Neural crest cell (in vitro differentiated cells): Measurements from ENCODE around the gene TMEM208. TPM values are rescaled to one million over a fixed set of nuclear protein-coding genes. Genes with fewer than 3 reads are reported as not detected.

Experiments
- DNase-seq: peaks from one replicate; pipeline ENCODE4 v3.0.0; 2021; ENCODE audit warnings: low read depth, mixed read lengths, low spot score
- H3K27ac Mint-ChIP-seq: one replicate; pipeline ENCODE4 v1.8.0; 2021; ENCODE audit warnings: mild to moderate bottlenecking, mixed read lengths; ENCODE audit not compliant: unreplicated experiment
- H3K27me3 Mint-ChIP-seq: 2 replicates; pipeline ENCODE4 v1.8.0; 2021; ENCODE audit warnings: low read depth, mild to moderate bottlenecking, mixed read lengths
- H3K36me3 Mint-ChIP-seq: 2 replicates; pipeline ENCODE4 v1.8.0; 2021; ENCODE audit warnings: low read depth, mild to moderate bottlenecking, mixed read lengths
- H3K4me1 Mint-ChIP-seq: 2 replicates; pipeline ENCODE4 v1.8.0; 2021; ENCODE audit warnings: mixed read lengths
- H3K4me3 Mint-ChIP-seq: one replicate; pipeline ENCODE4 v1.8.0; 2021; ENCODE audit warnings: mild to moderate bottlenecking, mixed read lengths
- H3K9me3 Mint-ChIP-seq: 2 replicates; pipeline ENCODE4 v1.8.0; 2021; ENCODE audit warnings: mixed read lengths
- CTCF ChIP-seq: fragments of 200-600 bp; sonication (generic); conservative IDR thresholded peaks from 2 replicates; pipeline ENCODE4 v1.5.0; 2021; ENCODE audit warnings: antibody characterized with exemption, mild to moderate bottlenecking
- total RNA-seq: library from RNA; stranded (reverse); gene quantifications from 2 replicates; pipeline ENCODE4 v1.2.1, GENCODE V29; 2021

The TMEM208 gene
- total RNA-seq, 1 donor from 2014 or later = 35.7 TPM

GRCh38 chr16:67257486-67258160 lies 30.7 kb downstream of the TMEM208 start:
- DNase-seq = no peak
- Mint-ChIP-seq H3K4me3 (no peak overlapping the region), H3K9me3 (no peaks in the 10 kb centered on the region), H3K27ac (no peak overlapping the region), H3K36me3 (no peaks in the 10 kb centered on the region), H3K27me3 (peaks cover 8% of the 10 kb centered on the region), H3K4me1 (no peaks in the 10 kb centered on the region)
- no peak for TF ChIP-seq CTCF

DNA sequence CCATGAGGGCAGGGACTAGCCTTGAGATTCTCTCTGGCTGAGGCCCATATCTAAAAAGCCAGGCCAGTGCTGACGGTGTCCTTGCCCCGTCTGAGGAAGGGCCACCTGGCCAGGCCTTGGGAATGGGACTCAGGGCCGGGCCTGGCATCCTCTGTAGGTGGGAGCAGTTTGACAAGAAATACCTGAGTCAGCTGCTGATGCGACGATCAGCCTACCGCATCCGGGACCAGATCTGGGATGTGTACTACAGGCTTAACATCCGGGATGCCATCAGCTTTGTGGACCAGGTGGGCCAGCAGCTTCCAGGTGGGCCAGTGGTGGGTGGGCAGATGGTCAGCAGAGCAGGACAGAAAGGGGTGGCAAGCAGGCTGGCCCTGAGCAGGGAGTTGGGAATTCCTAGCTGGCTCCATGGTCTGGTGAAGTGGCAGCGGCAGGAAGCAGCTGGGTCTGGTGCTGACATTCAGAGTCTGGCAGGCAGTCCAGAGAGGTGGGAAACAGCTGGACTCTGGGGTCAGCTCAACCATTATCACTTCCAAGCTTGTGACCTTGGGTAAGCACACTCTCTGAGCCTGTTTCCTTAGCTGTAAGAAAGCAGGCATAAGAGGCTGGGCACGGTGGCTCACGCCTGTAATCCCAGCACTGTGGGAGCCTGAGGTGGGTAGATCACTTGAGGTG lies 31.4 kb downstream of the TMEM208 start:
- Mint-ChIP-seq H3K27me3 (peaks cover 14% of the 10 kb centered on the region), H3K27ac (no peak overlapping the region), H3K4me1 (no peaks in the 10 kb centered on the region), H3K36me3 (no peaks in the 10 kb centered on the region), H3K4me3 (no peak overlapping the region), H3K9me3 (no peaks in the 10 kb centered on the region)
- no peak for DNase-seq
- no peak for TF ChIP-seq CTCF

DNA sequence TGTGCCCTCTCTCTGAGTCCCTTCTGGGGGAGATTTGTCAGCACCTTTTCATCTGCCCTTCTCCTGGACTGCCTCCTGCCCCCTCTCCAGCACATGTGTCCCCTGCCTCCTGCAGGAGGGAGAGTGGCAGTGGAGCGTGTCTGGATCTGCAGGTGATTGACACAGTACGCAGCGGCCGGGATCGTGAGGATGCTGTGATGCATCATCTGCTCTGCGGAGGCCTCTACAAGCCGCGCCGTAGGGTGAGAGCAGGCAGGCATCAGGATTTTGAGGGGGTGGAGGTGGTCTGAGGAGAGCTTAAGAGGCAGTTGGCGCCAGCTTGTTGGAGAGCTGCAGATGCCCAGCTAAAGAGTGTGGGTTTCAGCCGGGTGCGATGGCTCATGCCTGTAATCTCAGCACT lies 32.8 kb downstream of the TMEM208 start:
- H3K36me3 Mint-ChIP-seq = no peaks in the 10 kb centered on the region
- no peaks in the 10 kb centered on the region for H3K9me3 Mint-ChIP-seq
- no peak for DNase-seq
- H3K4me1 Mint-ChIP-seq = no peaks in the 10 kb centered on the region
- peak overlapping the region; percentile 78 for H3K27ac Mint-ChIP-seq
- H3K27me3 Mint-ChIP-seq = peaks cover 15% of the 10 kb centered on the region
- no peak for TF ChIP-seq CTCF
- no peak overlapping the region for H3K4me3 Mint-ChIP-seq

DNA sequence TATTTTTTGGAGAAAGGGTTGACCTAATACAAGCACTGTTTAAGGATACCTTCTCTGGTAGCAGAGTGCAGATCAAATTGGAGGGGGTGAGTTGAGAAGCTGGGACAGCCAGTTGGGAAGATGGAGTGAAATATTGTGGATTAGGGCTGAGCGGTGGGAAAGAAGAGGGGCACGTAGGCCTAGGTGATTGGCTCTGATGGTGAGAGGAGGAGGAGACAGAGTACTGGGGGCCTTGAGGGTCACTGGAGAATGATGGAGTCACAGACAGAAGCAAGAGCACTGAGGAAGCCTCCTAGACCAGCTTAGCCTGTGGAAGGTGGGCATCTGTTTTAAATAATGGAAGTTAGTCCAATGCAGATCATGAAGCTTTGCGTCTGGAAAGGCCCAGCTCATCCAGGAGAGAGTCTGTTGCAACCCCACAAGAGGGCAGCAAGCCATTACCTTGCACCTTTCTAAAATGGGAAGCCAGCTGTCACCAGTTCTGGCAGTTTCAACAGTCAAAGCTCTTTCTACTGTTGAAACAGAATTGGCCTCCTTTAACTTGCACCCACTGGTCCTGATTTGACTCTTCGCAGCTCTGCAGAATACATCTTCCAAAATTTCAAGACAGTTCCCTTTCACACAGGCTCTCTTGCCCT lies 33.6 kb downstream of the TMEM208 start:
- no peaks in the 10 kb centered on the region for H3K36me3 Mint-ChIP-seq
- H3K27ac Mint-ChIP-seq = no peak overlapping the region
- no peaks in the 10 kb centered on the region for H3K9me3 Mint-ChIP-seq
- TF ChIP-seq CTCF = peak; percentile 64
- no peaks in the 10 kb centered on the region for H3K4me1 Mint-ChIP-seq
- no peak overlapping the region for H3K4me3 Mint-ChIP-seq
- DNase-seq = no peak
- H3K27me3 Mint-ChIP-seq = peaks cover 15% of the 10 kb centered on the region

- Mint-ChIP-seq H3K4me1 (no peaks in the 10 kb centered on the region), H3K27me3 (peaks cover 15% of the 10 kb centered on the region), H3K4me3 (no peak overlapping the region), H3K27ac (no peak overlapping the region), H3K36me3 (no peaks in the 10 kb centered on the region), H3K9me3 (no peaks in the 10 kb centered on the region)
- no peak for TF ChIP-seq CTCF
- no peak for DNase-seq
Measured at GRCh38 chr16:67263201-67263600, 36.3 kb downstream of the TMEM208 start.
